K562 (cell line): ENCODE results near the gene RHBDL3.

Experiments used
- FOS ChIP-seq: IDR thresholded peaks from 3 replicates; pipeline ENCODE4 v1.6.1; 2011; ENCODE audit not compliant: insufficient read length; ENCODE audit errors: extremely low read depth
- GABPA ChIP-seq: fragments of 200-800 bp; sonication (Bioruptor generic); conservative IDR thresholded peaks from 2 replicates; pipeline ENCODE4 v1.6.1; 2016; ENCODE audit warnings: low read depth, missing genetic modification characterization, missing compliant biosample characterization
- MCM3 ChIP-seq: fragments of 450-650 bp; IDR thresholded peaks from 2 replicates; pipeline ENCODE4 v1.6.1; 2016
- MYC ChIP-seq, 2 experiments: fragments of 250-450 bp in 1 of 2; sonication (Bioruptor Pico) in 1 of 2; IDR thresholded peaks; 2 replicates each; pipeline versions ENCODE4 v1.5.1 to v1.6.1; 2012 to 2021; ENCODE audit warnings: low read depth in 2 of 2, borderline replicate concordance in 1 of 2, improper control_type of control experiment in 1 of 2, low read length in 1 of 2, mild to moderate bottlenecking in 1 of 2, moderate library complexity in 1 of 2
- NFIC ChIP-seq: fragments of 450-650 bp; IDR thresholded peaks from 2 replicates; pipeline ENCODE4 v1.6.1; 2017; ENCODE audit warnings: mild to moderate bottlenecking, inconsistent platforms
- SMARCC2 ChIP-seq: fragments of 450-650 bp; IDR thresholded peaks from 2 replicates; pipeline ENCODE4 v1.6.1; 2017; ENCODE audit warnings: antibody characterized with exemption, moderate library complexity, mild to moderate bottlenecking, low read depth
- SREBF2 ChIP-seq: sonication (generic); formaldehyde crosslinking; IDR thresholded peaks from 2 replicates; pipeline ENCODE4 v1.4.0; 2020; ENCODE audit warnings: mild to moderate bottlenecking, missing genetic modification reagents
- SRSF1 ChIP-seq: fragments of 200-400 bp; formaldehyde crosslinking; IDR thresholded peaks from 2 replicates; pipeline ENCODE4 v1.6.1; 2017; ENCODE audit warnings: mild to moderate bottlenecking, low read depth, low read length, moderate library complexity
- SRSF7 ChIP-seq: fragments of 200-400 bp; formaldehyde crosslinking; optimal IDR thresholded peaks from 2 replicates; pipeline ENCODE3; 2017; ENCODE audit warnings: mild to moderate bottlenecking, low read depth, low read length
- ZNF253 ChIP-seq: fragments of 250-450 bp; sonication (Bioruptor Pico); conservative IDR thresholded peaks from 2 replicates; pipeline ENCODE4 v1.6.1; 2021; ENCODE audit warnings: mild to moderate bottlenecking
- TF ChIP-seq, protein P1 (sequence below), 3 experiments: IDR thresholded peaks in 2 of 3; conservative IDR thresholded peaks in 1 of 3; 2 replicates each; pipeline ENCODE4 v1.5.1; 2011 to 2012; ENCODE audit warnings: low read length in 3 of 3, mild to moderate bottlenecking in 3 of 3, control low read depth in 2 of 3, improper control_type of control experiment in 1 of 3, inconsistent platforms in 1 of 3, low read depth in 1 of 3, mixed read lengths in 1 of 3, moderate library complexity in 1 of 3; ENCODE audit not compliant: insufficient read depth in 2 of 3
- TF ChIP-seq, protein P2 (sequence below): fragments of 450-650 bp; IDR thresholded peaks from 2 replicates; pipeline ENCODE4 v1.6.1; 2016; ENCODE audit warnings: mild to moderate bottlenecking

DNA sequence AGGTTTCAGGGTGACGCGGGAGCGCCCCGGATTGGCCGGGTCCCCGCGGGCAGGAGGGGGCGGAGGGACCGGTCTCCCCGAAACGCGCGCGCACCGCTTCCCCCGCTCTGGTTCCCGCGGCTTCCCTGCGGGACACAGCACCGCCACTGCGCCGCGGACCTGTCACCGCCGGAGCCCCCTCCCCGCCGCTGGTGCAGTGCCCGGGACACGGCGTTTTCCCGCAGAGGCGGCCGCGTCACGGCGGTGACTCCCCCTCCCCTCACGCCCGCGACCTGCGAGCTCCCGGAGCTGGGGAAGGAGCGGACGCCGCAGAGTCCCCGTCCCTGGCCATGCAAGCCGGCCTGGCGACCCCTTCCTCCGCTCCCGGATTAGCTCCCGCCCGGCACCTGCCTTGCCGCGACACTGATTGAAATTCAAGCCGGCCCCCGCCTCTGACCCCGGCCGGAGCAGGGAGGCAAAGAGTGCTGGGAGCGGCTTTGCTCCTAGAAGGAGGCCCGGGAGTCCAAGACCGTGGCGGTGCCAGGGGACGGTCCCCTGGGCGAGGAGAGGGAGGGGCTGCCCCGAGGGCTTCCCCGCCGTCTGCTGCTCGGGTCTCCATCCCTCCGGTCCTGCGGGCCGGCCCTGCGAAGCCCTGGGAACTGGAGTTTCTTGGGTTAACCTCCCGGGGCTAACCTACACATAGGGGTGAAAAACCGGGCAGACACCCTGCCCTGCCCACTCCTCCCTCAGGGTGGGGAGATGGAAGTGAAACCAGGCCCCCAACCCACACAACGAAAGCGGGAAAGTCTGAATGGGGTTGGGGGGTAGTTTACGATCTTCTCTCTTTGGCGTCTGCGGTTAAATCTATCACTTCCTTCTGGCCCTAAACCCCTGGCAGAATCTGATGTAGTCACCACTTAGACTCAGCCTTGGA is 1.0 kb downstream of the RHBDL3 start:
- TF ChIP-seq, protein P1, sequence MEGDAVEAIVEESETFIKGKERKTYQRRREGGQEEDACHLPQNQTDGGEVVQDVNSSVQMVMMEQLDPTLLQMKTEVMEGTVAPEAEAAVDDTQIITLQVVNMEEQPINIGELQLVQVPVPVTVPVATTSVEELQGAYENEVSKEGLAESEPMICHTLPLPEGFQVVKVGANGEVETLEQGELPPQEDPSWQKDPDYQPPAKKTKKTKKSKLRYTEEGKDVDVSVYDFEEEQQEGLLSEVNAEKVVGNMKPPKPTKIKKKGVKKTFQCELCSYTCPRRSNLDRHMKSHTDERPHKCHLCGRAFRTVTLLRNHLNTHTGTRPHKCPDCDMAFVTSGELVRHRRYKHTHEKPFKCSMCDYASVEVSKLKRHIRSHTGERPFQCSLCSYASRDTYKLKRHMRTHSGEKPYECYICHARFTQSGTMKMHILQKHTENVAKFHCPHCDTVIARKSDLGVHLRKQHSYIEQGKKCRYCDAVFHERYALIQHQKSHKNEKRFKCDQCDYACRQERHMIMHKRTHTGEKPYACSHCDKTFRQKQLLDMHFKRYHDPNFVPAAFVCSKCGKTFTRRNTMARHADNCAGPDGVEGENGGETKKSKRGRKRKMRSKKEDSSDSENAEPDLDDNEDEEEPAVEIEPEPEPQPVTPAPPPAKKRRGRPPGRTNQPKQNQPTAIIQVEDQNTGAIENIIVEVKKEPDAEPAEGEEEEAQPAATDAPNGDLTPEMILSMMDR (IDR thresholded peaks at IDR 0.05 in 2 of 3, conservative IDR thresholded peaks at IDR 0.05 in 1 of 3; ENCODE audit: insufficient read depth in 2 of 3, low read depth in 1 of 3, low read length in 3 of 3): no peak
- TF ChIP-seq MYC (IDR thresholded peaks at IDR 0.05; ENCODE audit: low read depth, low read length) (no peak), MYC (CRISPR knock-in tag; IDR thresholded peaks at IDR 0.05; ENCODE audit: borderline replicate concordance, low read depth) (no peak), MCM3 (no peak), SMARCC2 (no peak), SRSF7 (no peak), GABPA (tag) (no peak), SRSF1 (no peak), ZNF253 (CRISPR knock-in tag) (no peak), NFIC (no peak), SREBF2 (CRISPR knock-in tag) (no peak), FOS (no peak)
- TF ChIP-seq, protein P2, sequence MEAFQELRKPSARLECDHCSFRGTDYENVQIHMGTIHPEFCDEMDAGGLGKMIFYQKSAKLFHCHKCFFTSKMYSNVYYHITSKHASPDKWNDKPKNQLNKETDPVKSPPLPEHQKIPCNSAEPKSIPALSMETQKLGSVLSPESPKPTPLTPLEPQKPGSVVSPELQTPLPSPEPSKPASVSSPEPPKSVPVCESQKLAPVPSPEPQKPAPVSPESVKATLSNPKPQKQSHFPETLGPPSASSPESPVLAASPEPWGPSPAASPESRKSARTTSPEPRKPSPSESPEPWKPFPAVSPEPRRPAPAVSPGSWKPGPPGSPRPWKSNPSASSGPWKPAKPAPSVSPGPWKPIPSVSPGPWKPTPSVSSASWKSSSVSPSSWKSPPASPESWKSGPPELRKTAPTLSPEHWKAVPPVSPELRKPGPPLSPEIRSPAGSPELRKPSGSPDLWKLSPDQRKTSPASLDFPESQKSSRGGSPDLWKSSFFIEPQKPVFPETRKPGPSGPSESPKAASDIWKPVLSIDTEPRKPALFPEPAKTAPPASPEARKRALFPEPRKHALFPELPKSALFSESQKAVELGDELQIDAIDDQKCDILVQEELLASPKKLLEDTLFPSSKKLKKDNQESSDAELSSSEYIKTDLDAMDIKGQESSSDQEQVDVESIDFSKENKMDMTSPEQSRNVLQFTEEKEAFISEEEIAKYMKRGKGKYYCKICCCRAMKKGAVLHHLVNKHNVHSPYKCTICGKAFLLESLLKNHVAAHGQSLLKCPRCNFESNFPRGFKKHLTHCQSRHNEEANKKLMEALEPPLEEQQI: no peak
